Occipital lobe (tissue), 2 donors: ENCODE measurements around the gene PEX11B. TPM values are rescaled to one million over a fixed set of nuclear protein-coding genes. Genes with fewer than 3 reads are reported as not detected.

Experiments used
- DNase-seq: peaks from one replicate; lab custom pipeline; 2025; lab: John Stamatoyannopoulos, UW
- total RNA-seq: library from RNA; depleted of rRNA; stranded (reverse); fragments of >200 nt; gene quantifications from one replicate; pipeline ENCODE4 v1.2.3, GENCODE V29; 2014

The PEX11B gene
- total RNA-seq, 1 donor from 2014 or later, result 30.9 TPM

GRCh38 chr1:145874646-145875045 is 43.9 kb downstream of the PEX11B start:
- DNase-seq, result no peak

GRCh38 chr1:145871994-145872924 is 46.3 kb downstream of the PEX11B start:
- DNase-seq, result peak; percentile 71

GRCh38 chr1:145868232-145868631 is 50.3 kb downstream of the PEX11B start:
- no peak for DNase-seq

- DNase-seq, result no peak
Observed at GRCh38 chr1:145863282-145864018, 55.1 kb downstream of the PEX11B start.

Other genes starting within 250 kb of the PEX11B start
- gene PDZK1, start 211.3 kb downstream of the PEX11B start, total RNA-seq, result 0.78 TPM
- 0.16 TPM for gene CD160, start 199.2 kb downstream of the PEX11B start, total RNA-seq
- gene RNF115, start 94.6 kb downstream of the PEX11B start, total RNA-seq, result 25.7 TPM
- gene POLR3C, start 94.5 kb downstream of the PEX11B start, total RNA-seq, result 31.5 TPM
- gene NUDT17, start 73.1 kb downstream of the PEX11B start, total RNA-seq, result 2.7 TPM
- 5.0 TPM for gene PIAS3, start 59.6 kb downstream of the PEX11B start, total RNA-seq
- 0.62 TPM for gene ANKRD35, start 32.9 kb downstream of the PEX11B start, total RNA-seq
- gene ITGA10, start 8.7 kb downstream of the PEX11B start, total RNA-seq, result 1.4 TPM
- gene RBM8A, start 8.8 kb upstream of the PEX11B start, total RNA-seq, result 81.6 TPM
- 22.1 TPM for gene LIX1L, start 39.3 kb upstream of the PEX11B start, total RNA-seq
- gene ANKRD34A, start 45.9 kb upstream of the PEX11B start, total RNA-seq, result 2.2 TPM
- 16.2 TPM for gene POLR3GL, start 46.0 kb upstream of the PEX11B start, total RNA-seq
- 317 TPM for gene TXNIP, start 77.9 kb upstream of the PEX11B start, total RNA-seq
- gene HJV, start 103.0 kb upstream of the PEX11B start, total RNA-seq, result not detected
- gene NBPF10, start 226.1 kb upstream of the PEX11B start, total RNA-seq, result 1.1 TPM